Esophagus muscularis mucosa (tissue), 4 donors: ENCODE results near the gene USP15. TPM values are rescaled to one million over a fixed set of nuclear protein-coding genes. Genes with fewer than 3 reads are reported as not detected.

Experiments
- DNase-seq: peaks from one replicate; pipeline ENCODE4 v3.0.0-alpha.2; 2017; ENCODE audit errors: extremely low spot score
- H3K27ac ChIP-seq, 4 donors: fragments of 200-600 bp; sonication (generic); replicated peaks in 1 of 4; 1 replicate in 3 of 4; 2 replicates in 1 of 4; pipeline ENCODE4 v1.5.1; 2016 to 2019; ENCODE audit warnings: mild to moderate bottlenecking in 1 of 4
- H3K27me3 ChIP-seq, 4 donors: fragments of 200-600 bp; sonication (generic); one replicate each; pipeline versions ENCODE4 v1.5.1 to v1.6.0; 2016 to 2019
- H3K36me3 ChIP-seq, 4 donors: fragments of 200-600 bp; sonication (generic); one replicate each; pipeline ENCODE4 v1.5.1; 2016 to 2019
- H3K4me1 ChIP-seq, 4 donors: fragments of 200-600 bp; sonication (generic); one replicate each; pipeline ENCODE4 v1.5.1; 2016 to 2019
- H3K4me3 ChIP-seq, 4 donors: fragments of 200-600 bp; sonication (generic); 1 replicate in 2 of 4; 2 replicates in 2 of 4; pipeline ENCODE4 v1.5.1; 2016 to 2019; ENCODE audit warnings: mild to moderate bottlenecking in 4 of 4, moderate library complexity in 1 of 4
- H3K9me3 ChIP-seq, 4 donors: fragments of 200-600 bp; sonication (generic); 1 replicate in 3 of 4; 2 replicates in 1 of 4; pipeline ENCODE4 v1.5.1; 2016 to 2019
- CTCF ChIP-seq, 3 experiments: fragments of 200-600 bp in 2 of 3; fragments of 450-650 bp in 1 of 3; sonication (generic) in 2 of 3; IDR thresholded peaks; one replicate each; pipeline ENCODE4 v1.5.1; 2017 to 2019; ENCODE audit warnings: antibody characterized with exemption in 3 of 3, mild to moderate bottlenecking in 2 of 3, moderate library complexity in 1 of 3
- EP300 ChIP-seq: sonication (generic); formaldehyde crosslinking; IDR thresholded peaks from one replicate; pipeline ENCODE4 v1.6.1; 2017; ENCODE audit warnings: antibody characterized with exemption
- POLR2A ChIP-seq: fragments of 450-650 bp; IDR thresholded peaks from one replicate; pipeline ENCODE4 v1.6.1; 2017; ENCODE audit warnings: antibody characterized with exemption, moderate library complexity, mild to moderate bottlenecking, low read depth
- POLR2AphosphoS5 ChIP-seq, 2 donors: sonication (generic); formaldehyde crosslinking; IDR thresholded peaks; one replicate each; pipeline ENCODE4 v1.6.1; 2017; ENCODE audit warnings: antibody characterized with exemption in 2 of 2
- WGBS: methylation state at CpG from one replicate; pipeline ENCODE4 v1.1.5; 2018; 5-methylcytosine and 5-hydroxymethylcytosine counted together
- intact Hi-C: fragments of 100-400 bp; cut with DNase I; formaldehyde crosslinking; loops from one replicate; pipeline ENCODE4 v1.15.1; 2023
- total RNA-seq, 4 donors: library from RNA; depleted of rRNA; stranded (reverse); fragments of >200 nt; gene quantifications; one replicate each; pipeline versions ENCODE4 v1.1.0 to v1.2.1, GENCODE V29; 2016

The USP15 gene
- total RNA-seq, 4 donors from 2014 or later = 38.0 to 78.5 (median 49.9) TPM

GRCh38 chr12:62347922-62348650 is 87.9 kb downstream of the USP15 start:
- WGBS = 87% methylated on average over 5 of the region's 5 CpGs
- TF ChIP-seq EP300 (no peak), CTCF (IDR thresholded peaks at IDR 0.05) (no peak), POLR2A (no peak), POLR2AphosphoS5 (IDR thresholded peaks at IDR 0.05) (no peak)
- no peaks in the 10 kb centered on the region for H3K27me3 ChIP-seq

GRCh38 chr12:62350554-62350953 is 90.3 kb downstream of the USP15 start:
- intact Hi-C loops = no loop called here

More at GRCh38 chr12:62347922-62348650, 87.9 kb downstream of the USP15 start:
- no peak overlapping the region for H3K4me3 ChIP-seq
- H3K36me3 ChIP-seq = peaks cover 0 to 32% (median 17%) of the 10 kb centered on the region in 4 donors
- intact Hi-C loops = no loop called here
- H3K27ac ChIP-seq = no peak overlapping the region
- no peaks in the 10 kb centered on the region for H3K9me3 ChIP-seq
- no peak for DNase-seq
- H3K4me1 ChIP-seq = no peaks in the 10 kb centered on the region

GRCh38 chr12:62351326-62351725 is 91.1 kb downstream of the USP15 start:
- Histone ChIP-seq H3K4me1 (no peaks in the 10 kb centered on the region), H3K27ac (no peak overlapping the region), H3K9me3 (no peaks in the 10 kb centered on the region), H3K27me3 (no peaks in the 10 kb centered on the region), H3K4me3 (no peak overlapping the region), H3K36me3 (peaks cover 0 to 5% (median 2%) of the 10 kb centered on the region in 4 donors)
- TF ChIP-seq POLR2A (no peak), EP300 (no peak), CTCF (IDR thresholded peaks at IDR 0.05) (no peak), POLR2AphosphoS5 (IDR thresholded peaks at IDR 0.05) (no peak)
- intact Hi-C loops = no loop called here
- no peak for DNase-seq
- WGBS = 98% methylated on average over 1 of the region's 1 CpG

More at GRCh38 chr12:62350554-62350953, 90.3 kb downstream of the USP15 start:
- DNase-seq = no peak
- Histone ChIP-seq H3K36me3 (peaks cover 0 to 10% (median 2%) of the 10 kb centered on the region in 4 donors), H3K4me3 (no peak overlapping the region), H3K27ac (no peak overlapping the region), H3K9me3 (no peaks in the 10 kb centered on the region), H3K4me1 (no peaks in the 10 kb centered on the region), H3K27me3 (no peaks in the 10 kb centered on the region)
- 97% methylated on average over 2 of the region's 2 CpGs for WGBS
- no peak for TF ChIP-seq POLR2AphosphoS5 (IDR thresholded peaks at IDR 0.05)
- no peak for TF ChIP-seq EP300
- TF ChIP-seq POLR2A = no peak
- no peak for TF ChIP-seq CTCF (IDR thresholded peaks at IDR 0.05)

GRCh38 chr12:62361048-62361447 is 100.8 kb downstream of the USP15 start:
- intact Hi-C loops = no loop called here
- whole genome bisulfite sequencing = 97% methylated on average over 2 of the region's 2 CpGs
- H3K4me3 ChIP-seq = no peak overlapping the region

More at GRCh38 chr12:62361048-62361447, 100.8 kb downstream of the USP15 start:
- H3K27me3 ChIP-seq = no peaks in the 10 kb centered on the region
- peaks cover 0 to 17% (median 3%) of the 10 kb centered on the region in 4 donors for H3K36me3 ChIP-seq
- no peaks in the 10 kb centered on the region for H3K4me1 ChIP-seq
- no peaks in the 10 kb centered on the region for H3K9me3 ChIP-seq
- TF ChIP-seq POLR2A = no peak
- TF ChIP-seq CTCF (IDR thresholded peaks at IDR 0.05) = no peak
- TF ChIP-seq POLR2AphosphoS5 (IDR thresholded peaks at IDR 0.05) = no peak
- no peak for TF ChIP-seq EP300
- no peak for DNase-seq
- H3K27ac ChIP-seq = no peak overlapping the region
